MM.1S (cell line): ENCODE measurements around the gene GAL.

ENCODE experiments used
- EZH2phosphoT487 ChIP-seq: fragments of 300-600 bp; sonication (generic); IDR thresholded peaks from 2 replicates; pipeline ENCODE4 v1.6.1; 2018; ENCODE audit warnings: antibody characterized with exemption, low read length
- TF ChIP-seq, protein P1 (sequence below): fragments of 300-600 bp; sonication (generic); IDR thresholded peaks from 2 replicates; pipeline ENCODE4 v1.5.1; 2016; ENCODE audit warnings: antibody characterized with exemption, low read length, mixed read lengths

DNA sequence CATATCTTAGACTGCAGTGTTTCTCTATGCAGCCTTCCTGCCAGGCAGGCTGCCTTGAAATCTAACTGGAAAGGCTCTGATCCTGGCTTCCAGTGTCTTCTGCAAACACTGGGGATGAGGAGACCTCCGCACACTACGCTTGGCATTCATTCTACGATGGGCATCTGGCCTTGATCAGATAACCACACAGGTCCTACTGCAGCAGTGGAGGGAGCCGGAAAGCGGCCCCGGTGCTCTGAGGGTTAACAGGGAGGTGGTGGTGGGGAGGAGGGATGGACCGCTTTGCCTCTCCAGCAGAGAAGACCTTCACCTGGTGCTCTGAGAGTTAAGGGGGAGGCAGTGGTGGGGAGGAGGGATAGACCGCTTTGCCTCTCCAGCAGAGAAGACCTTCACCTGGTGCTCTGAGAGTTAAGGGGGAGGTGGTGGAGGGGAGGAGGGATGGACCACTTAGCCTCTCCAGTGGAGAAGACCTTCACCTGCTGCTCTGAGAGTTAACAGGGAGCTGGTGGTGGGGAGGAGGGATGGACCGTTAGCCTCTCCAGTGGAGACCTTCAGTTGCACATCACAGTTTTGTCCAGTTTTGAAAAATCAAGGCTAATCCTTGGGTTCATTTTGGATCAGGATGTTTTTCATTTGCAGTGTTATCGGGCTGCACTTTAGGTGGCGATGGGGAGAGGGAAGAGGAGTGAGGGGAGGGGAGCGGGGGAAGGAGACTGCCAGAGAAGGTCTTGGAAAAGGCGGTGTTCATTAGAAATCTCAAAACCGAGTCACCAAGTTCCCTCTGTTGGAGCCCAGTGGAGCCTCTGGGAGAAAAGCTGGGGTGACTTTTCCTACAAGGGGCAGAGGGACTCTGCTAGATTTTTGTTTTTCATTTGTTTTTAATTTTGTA lies 5.6 kb downstream of the GAL start:
- TF ChIP-seq, protein P1, sequence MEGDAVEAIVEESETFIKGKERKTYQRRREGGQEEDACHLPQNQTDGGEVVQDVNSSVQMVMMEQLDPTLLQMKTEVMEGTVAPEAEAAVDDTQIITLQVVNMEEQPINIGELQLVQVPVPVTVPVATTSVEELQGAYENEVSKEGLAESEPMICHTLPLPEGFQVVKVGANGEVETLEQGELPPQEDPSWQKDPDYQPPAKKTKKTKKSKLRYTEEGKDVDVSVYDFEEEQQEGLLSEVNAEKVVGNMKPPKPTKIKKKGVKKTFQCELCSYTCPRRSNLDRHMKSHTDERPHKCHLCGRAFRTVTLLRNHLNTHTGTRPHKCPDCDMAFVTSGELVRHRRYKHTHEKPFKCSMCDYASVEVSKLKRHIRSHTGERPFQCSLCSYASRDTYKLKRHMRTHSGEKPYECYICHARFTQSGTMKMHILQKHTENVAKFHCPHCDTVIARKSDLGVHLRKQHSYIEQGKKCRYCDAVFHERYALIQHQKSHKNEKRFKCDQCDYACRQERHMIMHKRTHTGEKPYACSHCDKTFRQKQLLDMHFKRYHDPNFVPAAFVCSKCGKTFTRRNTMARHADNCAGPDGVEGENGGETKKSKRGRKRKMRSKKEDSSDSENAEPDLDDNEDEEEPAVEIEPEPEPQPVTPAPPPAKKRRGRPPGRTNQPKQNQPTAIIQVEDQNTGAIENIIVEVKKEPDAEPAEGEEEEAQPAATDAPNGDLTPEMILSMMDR: no peak
- no peak for TF ChIP-seq EZH2phosphoT487
